Measurements from ENCODE around the gene STON1. TPM values are rescaled to one million over a fixed set of nuclear protein-coding genes. Genes with fewer than 3 reads are reported as not detected.
A peak's percentile ranks its signal among the peaks of the same experiment; 100 is the strongest.
"Not testable (repeated sequence)": the region's sequence is repeated elsewhere in the genome, so short reads cannot be mapped to it uniquely, and the experiment has no call there.

Gene STON1
- total and polyA plus RNA-seq, 4 donors: 16.5 to 19.5 (median 18.1) TPM

DNA sequence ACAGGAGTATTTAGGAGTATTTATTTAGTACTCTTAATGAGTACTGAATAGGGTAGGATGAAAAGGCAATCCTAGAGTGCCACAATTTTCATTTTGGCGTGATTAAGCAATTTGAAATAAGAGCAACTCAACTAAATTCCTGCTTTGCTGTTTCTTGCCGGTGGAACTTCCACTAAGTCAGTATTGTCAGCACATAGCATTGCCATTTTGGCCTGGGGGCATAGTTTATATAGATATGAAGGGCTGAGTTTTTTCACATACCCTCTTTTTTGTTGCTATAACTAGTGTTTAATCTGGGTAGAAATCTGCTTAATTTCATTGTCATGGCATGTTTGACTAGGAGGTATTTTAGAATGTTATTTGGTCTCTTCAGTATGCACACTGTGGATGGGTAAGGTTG is 89.6 kb downstream of the STON1 start:
- H3K9me3 ChIP-seq (ENCODE audit: control insufficient read depth, insufficient read depth, low read length): no peaks in the 10 kb centered on the region
- no peaks in the 10 kb centered on the region for H3K4me1 ChIP-seq (ENCODE audit: control insufficient read depth, insufficient read depth, low read length)
- no peak overlapping the region for H3K27ac ChIP-seq (ENCODE audit: low read depth, low read length)
- DNase-seq (ENCODE audit: low read depth in 4 of 6, low spot score in 6 of 6): no peak
- H3K27me3 ChIP-seq (ENCODE audit: control insufficient read depth, insufficient read depth, low read length): no peaks in the 10 kb centered on the region
- peaks cover 3% of the 10 kb centered on the region for H3K36me3 ChIP-seq (ENCODE audit: control insufficient read depth, insufficient read depth, low read length)
- WGBS (ENCODE audit: insufficient coverage): 100% methylated on average over 1 of the region's 2 CpGs
- no peak overlapping the region for H3K4me3 ChIP-seq (ENCODE audit: low read depth, low read length)

DNA sequence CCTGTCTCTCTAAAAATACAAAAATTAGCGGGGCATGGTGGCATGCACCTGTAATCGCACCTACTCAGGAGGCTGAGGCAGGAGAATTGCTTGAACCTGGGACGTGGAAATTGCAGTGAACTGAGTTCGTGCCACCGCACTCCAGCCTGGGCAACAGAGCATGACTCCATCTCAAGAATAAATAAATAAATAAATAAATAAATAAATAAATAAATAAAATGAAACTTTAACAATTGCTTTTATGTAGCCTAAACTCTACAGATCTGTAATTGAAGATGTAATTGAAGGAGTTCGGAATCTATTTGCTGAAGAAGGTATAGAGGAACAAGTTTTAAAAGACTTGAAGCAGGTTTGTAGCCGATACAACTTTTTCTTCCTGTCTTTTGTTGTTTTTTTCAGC is 90.7 kb downstream of the STON1 start:
- DNase-seq (ENCODE audit: low read depth in 4 of 6, low spot score in 6 of 6): no peak
- Histone ChIP-seq H3K27me3 (ENCODE audit: control insufficient read depth, insufficient read depth, low read length) (no peaks in the 10 kb centered on the region), H3K9me3 (ENCODE audit: control insufficient read depth, insufficient read depth, low read length) (no peaks in the 10 kb centered on the region), H3K27ac (ENCODE audit: low read depth, low read length) (no peak overlapping the region), H3K4me1 (ENCODE audit: control insufficient read depth, insufficient read depth, low read length) (no peaks in the 10 kb centered on the region), H3K36me3 (ENCODE audit: control insufficient read depth, insufficient read depth, low read length) (peaks cover 3% of the 10 kb centered on the region), H3K4me3 (ENCODE audit: low read depth, low read length) (no peak overlapping the region)
- WGBS (ENCODE audit: insufficient coverage): 100% methylated on average over 2 of the region's 7 CpGs

DNA sequence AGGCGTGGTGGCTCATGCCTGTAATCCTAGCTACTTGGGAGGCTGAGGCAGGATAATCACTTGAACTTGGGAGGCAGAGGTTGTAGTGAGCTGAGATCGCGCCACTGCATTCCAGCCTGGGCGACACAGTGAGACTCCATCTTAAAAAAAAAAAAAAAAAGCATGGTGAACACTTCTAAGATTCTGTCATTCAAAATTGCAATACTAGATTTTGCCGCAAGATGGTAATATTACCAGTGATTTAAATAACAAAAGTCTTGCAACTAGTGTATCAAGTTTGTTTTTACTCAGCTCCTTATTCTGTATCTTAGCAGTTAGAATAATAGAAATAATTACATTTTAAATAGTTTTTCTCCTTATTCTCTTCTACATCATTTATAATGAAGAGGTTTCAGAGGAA is 92.7 kb downstream of the STON1 start:
- H3K9me3 ChIP-seq (ENCODE audit: control insufficient read depth, insufficient read depth, low read length); H3K4me1 ChIP-seq (ENCODE audit: control insufficient read depth, insufficient read depth, low read length); H3K27ac ChIP-seq (ENCODE audit: low read depth, low read length); H3K4me3 ChIP-seq (ENCODE audit: low read depth, low read length); H3K27me3 ChIP-seq (ENCODE audit: control insufficient read depth, insufficient read depth, low read length); H3K36me3 ChIP-seq (ENCODE audit: control insufficient read depth, insufficient read depth, low read length): not testable (repeated sequence)
- peak in 1 of 6 donors; percentile 11 for DNase-seq (ENCODE audit: low read depth in 4 of 6, low spot score in 6 of 6)
- WGBS (ENCODE audit: insufficient coverage): no CpG with 5 or more reads among the region's 5 CpGs

DNA sequence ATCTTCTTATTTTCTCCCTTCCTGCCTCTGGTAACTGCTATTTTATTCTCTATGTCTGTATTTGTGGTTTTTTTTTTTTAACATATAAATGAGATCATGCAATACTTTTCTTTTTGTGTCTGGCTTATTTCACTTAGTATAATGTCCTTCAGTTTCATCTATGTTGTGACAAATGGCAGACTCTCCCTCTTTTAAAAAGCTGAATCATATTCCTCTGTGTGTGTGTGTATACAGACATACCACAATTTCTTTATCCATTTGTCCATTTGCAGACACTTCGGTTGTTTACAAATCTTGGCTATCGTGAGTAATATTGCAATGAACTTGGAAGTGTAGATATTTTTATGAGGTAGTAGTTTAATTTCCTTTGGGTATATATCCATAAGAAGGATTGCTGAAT is 94.7 kb downstream of the STON1 start:
- no peak for DNase-seq (ENCODE audit: low read depth in 4 of 6, low spot score in 6 of 6)
- Histone ChIP-seq H3K27ac (ENCODE audit: low read depth, low read length) (no peak overlapping the region), H3K27me3 (ENCODE audit: control insufficient read depth, insufficient read depth, low read length) (no peaks in the 10 kb centered on the region), H3K9me3 (ENCODE audit: control insufficient read depth, insufficient read depth, low read length) (no peaks in the 10 kb centered on the region), H3K4me3 (ENCODE audit: low read depth, low read length) (no peak overlapping the region), H3K4me1 (ENCODE audit: control insufficient read depth, insufficient read depth, low read length) (no peaks in the 10 kb centered on the region), H3K36me3 (ENCODE audit: control insufficient read depth, insufficient read depth, low read length) (no peaks in the 10 kb centered on the region)
- WGBS (ENCODE audit: insufficient coverage): no CpG with 5 or more reads among the region's 2 CpGs

DNA sequence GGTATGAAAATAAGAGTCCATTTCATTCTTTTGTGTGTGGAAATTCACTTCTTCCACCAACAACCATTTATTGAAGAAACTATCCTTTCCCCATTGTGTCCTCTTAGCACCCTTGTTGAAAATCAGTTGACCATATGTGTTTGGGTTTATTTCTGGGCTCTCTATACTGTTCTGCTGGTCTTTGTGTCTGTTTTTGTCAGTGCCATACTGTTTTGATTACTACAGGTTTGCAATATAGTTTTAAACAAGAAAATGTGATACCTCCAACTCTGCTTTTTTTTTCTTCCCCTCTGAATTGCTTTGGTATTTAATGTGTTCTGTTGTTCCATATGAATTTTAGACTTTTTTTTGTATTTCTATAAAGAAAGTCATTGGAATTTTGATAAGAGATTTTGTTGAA is 96.1 kb downstream of the STON1 start:
- Histone ChIP-seq H3K27ac (ENCODE audit: low read depth, low read length) (no peak overlapping the region), H3K36me3 (ENCODE audit: control insufficient read depth, insufficient read depth, low read length) (no peaks in the 10 kb centered on the region), H3K4me1 (ENCODE audit: control insufficient read depth, insufficient read depth, low read length) (no peaks in the 10 kb centered on the region), H3K27me3 (ENCODE audit: control insufficient read depth, insufficient read depth, low read length) (no peaks in the 10 kb centered on the region), H3K4me3 (ENCODE audit: low read depth, low read length) (no peak overlapping the region), H3K9me3 (ENCODE audit: control insufficient read depth, insufficient read depth, low read length) (no peaks in the 10 kb centered on the region)
- DNase-seq (ENCODE audit: low read depth in 4 of 6, low spot score in 6 of 6): no peak

DNA sequence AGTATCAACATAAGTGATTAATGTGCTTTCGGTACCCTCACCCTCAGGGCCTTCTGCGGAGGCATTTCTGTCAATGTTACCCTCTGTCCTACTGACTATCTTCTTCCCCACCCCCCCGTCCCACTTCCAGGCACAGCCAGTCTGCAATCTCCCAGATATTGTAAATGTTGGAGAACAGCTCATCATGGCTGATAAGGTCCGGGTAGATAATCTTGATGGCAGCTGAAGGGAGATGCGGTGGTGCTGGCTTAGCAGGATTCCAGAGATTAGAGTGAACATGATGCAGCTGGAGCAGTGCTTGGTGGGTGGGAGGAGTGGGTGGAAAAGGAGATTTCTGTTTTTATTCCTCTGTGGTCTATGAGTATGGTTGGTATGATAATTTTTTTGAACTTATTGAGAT is 103.2 kb downstream of the STON1 start:
- Histone ChIP-seq H3K27ac (ENCODE audit: low read depth, low read length) (no peak overlapping the region), H3K36me3 (ENCODE audit: control insufficient read depth, insufficient read depth, low read length) (no peaks in the 10 kb centered on the region), H3K4me3 (ENCODE audit: low read depth, low read length) (no peak overlapping the region), H3K27me3 (ENCODE audit: control insufficient read depth, insufficient read depth, low read length) (no peaks in the 10 kb centered on the region), H3K9me3 (ENCODE audit: control insufficient read depth, insufficient read depth, low read length) (peaks cover 2% of the 10 kb centered on the region), H3K4me1 (ENCODE audit: control insufficient read depth, insufficient read depth, low read length) (no peaks in the 10 kb centered on the region)
- no peak for DNase-seq (ENCODE audit: low read depth in 4 of 6, low spot score in 6 of 6)
- WGBS (ENCODE audit: insufficient coverage): 94% methylated on average over 2 of the region's 5 CpGs

DNA sequence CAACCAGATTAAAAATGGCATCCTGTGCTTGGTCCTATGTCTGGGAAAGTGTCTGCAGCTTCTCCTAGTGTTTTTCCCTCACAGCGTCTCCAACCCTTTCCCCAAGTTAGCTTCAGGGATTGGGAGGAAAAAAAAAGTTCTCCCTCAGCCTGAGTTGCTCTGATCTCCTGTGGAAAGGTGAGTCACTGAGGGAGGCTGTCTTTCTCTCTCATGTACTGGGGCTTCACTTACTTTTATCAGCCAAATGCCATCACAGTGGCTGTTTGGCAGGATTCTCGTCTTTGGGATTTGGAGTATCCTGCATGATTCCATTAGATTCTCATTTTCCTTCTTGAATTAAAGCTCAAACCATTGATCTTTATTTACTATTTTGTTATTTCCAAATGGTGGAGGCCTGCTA is 105.8 kb downstream of the STON1 start:
- no peaks in the 10 kb centered on the region for H3K4me1 ChIP-seq (ENCODE audit: control insufficient read depth, insufficient read depth, low read length)
- no peaks in the 10 kb centered on the region for H3K27me3 ChIP-seq (ENCODE audit: control insufficient read depth, insufficient read depth, low read length)
- no peak overlapping the region for H3K4me3 ChIP-seq (ENCODE audit: low read depth, low read length)
- no peaks in the 10 kb centered on the region for H3K36me3 ChIP-seq (ENCODE audit: control insufficient read depth, insufficient read depth, low read length)
- no CpG with 5 or more reads among the region's 2 CpGs for WGBS (ENCODE audit: insufficient coverage)
- DNase-seq (ENCODE audit: low read depth in 4 of 6, low spot score in 6 of 6): peak in 1 of 6 donors; percentile 52
- H3K9me3 ChIP-seq (ENCODE audit: control insufficient read depth, insufficient read depth, low read length): peaks cover 2% of the 10 kb centered on the region
- no peak overlapping the region for H3K27ac ChIP-seq (ENCODE audit: low read depth, low read length)

DNA sequence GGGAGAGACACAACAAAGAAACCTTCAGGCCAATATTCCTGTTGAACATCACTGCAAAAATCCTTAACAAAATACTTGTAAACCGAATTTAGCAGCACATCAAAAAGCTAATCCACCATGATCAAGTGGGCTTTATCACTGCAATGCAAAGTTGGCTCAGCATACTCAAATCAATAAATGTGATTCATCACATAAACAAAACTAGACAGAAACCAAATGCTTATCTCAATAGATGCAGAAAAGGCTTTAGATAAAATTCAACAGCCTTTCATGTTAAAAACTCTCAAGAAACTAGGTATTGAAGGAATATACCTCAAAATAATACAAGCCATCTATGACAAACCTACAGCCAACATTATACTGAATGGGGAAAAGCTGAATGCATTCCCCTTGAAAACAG is 108.3 kb downstream of the STON1 start:
- 89% methylated on average over 1 of the region's 1 CpG for WGBS (ENCODE audit: insufficient coverage)
- Histone ChIP-seq H3K9me3 (ENCODE audit: control insufficient read depth, insufficient read depth, low read length) (no peaks in the 10 kb centered on the region), H3K27ac (ENCODE audit: low read depth, low read length) (no peak overlapping the region), H3K4me1 (ENCODE audit: control insufficient read depth, insufficient read depth, low read length) (no peaks in the 10 kb centered on the region), H3K4me3 (ENCODE audit: low read depth, low read length) (no peak overlapping the region), H3K27me3 (ENCODE audit: control insufficient read depth, insufficient read depth, low read length) (no peaks in the 10 kb centered on the region), H3K36me3 (ENCODE audit: control insufficient read depth, insufficient read depth, low read length) (no peaks in the 10 kb centered on the region)
- no peak for DNase-seq (ENCODE audit: low read depth in 4 of 6, low spot score in 6 of 6)

Small RNA genes within 50 kb of the gene (small RNA-seq; reads per million reads assigned to genes)
- gene RNU6-282P (ENCODE audit: low replicate concordance) (not detected), gene TPT1P11 (ENCODE audit: low replicate concordance) (not detected)

Other genes starting within 250 kb of the STON1 start
- 10 to 100 TPM; 35.3 to 71.8 TPM for gene FOXN2, start 215.5 kb upstream of the STON1 start, total RNA-seq
- gene FOXN2, start 215.5 kb upstream of the STON1 start, polyA plus RNA-seq (ENCODE audit: insufficient read length in 2 of 2): 10 to 100 TPM; 14.3 to 20.7 TPM
- 10 to 100 TPM; 30.3 to 58.1 TPM for gene PPP1R21, start 89.4 kb upstream of the STON1 start, total RNA-seq
- 10 to 100 TPM; 28.5 to 30.0 TPM for gene PPP1R21, start 89.4 kb upstream of the STON1 start, polyA plus RNA-seq (ENCODE audit: insufficient read length in 2 of 2)
- 10 to 100 TPM in 1 of 2 donors, 1 to 10 TPM in 1; 5.9 to 10.2 TPM for gene GTF2A1L, start 87.7 kb downstream of the STON1 start, total RNA-seq
- gene GTF2A1L, start 87.7 kb downstream of the STON1 start, polyA plus RNA-seq (ENCODE audit: insufficient read length in 2 of 2): 1 to 10 TPM in 1 of 2 donors, under 1 TPM in 1; 0.30 to 2.0 TPM
- gene LHCGR, start 225.6 kb downstream of the STON1 start, total RNA-seq: under 1 TPM; 0.66 to 0.79 TPM
- gene LHCGR, start 225.6 kb downstream of the STON1 start, polyA plus RNA-seq (ENCODE audit: insufficient read length in 2 of 2): under 1 TPM; 0.44 to 0.67 TPM